Activated T-cell treated with anti-CD3 and anti-CD28 coated beads, Interleukin-2, amount 50 U/mL, for 1 hour (primary cell): ENCODE results near the gene CDC42SE1.

ENCODE experiments used
- DNase-seq: peaks from one replicate; pipeline ENCODE4 v3.0.0-alpha.2; 2020

CDC42SE1 gene

GRCh38 chr1:151051356-151052009, 7.9 kb downstream of the CDC42SE1 start:
- no peak for DNase-seq

GRCh38 chr1:151050051-151050688, 9.3 kb downstream of the CDC42SE1 start:
- DNase-seq = no peak

DNA sequence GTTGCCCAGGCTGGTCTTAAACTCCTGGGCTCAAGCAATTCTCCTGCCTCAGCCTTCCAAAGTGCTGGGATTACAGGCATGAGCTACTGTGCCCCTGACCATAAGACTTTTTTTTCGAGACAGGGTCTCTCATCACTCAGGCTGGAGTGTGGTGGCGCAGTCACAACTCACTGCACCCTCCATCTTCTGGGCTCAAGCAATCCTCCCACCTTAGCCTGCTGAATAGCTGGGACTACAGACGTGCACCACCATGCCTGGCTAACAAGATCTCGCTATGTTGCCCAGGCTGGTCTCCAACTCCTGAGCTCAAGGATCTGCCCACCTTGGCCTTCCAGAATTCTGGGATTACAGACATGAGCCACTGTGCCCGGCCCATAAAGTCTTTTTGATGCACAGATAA, 10.0 kb downstream of the CDC42SE1 start:
- DNase-seq = no peak

DNA sequence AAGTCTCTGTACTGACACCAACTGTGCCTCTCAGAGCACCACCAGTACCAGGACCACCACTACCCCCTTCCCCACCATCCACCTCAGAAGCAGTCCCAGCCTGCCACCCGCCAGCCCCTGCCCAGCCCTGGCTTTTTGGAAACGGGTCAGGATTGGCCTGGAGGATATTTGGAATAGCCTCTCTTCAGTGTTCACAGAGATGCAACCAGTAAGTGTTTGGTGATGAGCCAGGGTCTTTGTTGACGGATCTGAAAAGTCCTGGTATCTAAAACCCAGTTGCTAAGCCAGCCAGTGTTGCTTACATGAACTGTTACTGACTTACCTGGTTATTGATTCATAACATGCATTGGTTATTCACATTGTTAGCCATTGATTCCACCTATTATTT, 10.8 kb downstream of the CDC42SE1 start:
- DNase-seq = no peak

GRCh38 chr1:151047925-151048644, 11.3 kb downstream of the CDC42SE1 start:
- peak; percentile 68 for DNase-seq

- peak; percentile 67 for DNase-seq
Observed at GRCh38 chr1:151047591-151047924, 11.9 kb downstream of the CDC42SE1 start, which contains the start of gene C1orf56. Gene C1orf56 (plus strand): TSS chr1:151047751. CDS start chr1:151047848, 97 bp downstream.

- no peak for DNase-seq
Observed at GRCh38 chr1:151043163-151043562, 16.3 kb downstream of the CDC42SE1 start.

DNA sequence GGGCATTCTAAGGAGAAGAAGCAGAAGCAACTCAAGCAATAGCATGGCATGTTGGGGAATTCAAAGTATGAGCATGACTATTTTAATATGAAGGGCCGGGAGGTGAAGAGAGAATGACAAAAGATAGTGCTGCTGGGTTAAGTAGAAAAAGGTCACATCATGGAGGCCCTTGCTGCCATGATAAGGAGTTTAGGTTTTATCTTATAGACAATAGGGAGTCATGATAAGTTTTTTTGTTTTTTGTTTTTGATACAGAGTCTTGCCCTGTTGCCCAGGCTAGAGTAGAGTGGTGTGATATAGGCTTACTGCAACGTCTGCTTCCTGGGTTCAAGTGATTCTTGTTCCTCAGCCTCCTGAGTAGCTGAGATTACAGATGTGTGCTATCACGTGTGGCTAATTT, 19.9 kb downstream of the CDC42SE1 start:
- DNase-seq = no peak

DNA sequence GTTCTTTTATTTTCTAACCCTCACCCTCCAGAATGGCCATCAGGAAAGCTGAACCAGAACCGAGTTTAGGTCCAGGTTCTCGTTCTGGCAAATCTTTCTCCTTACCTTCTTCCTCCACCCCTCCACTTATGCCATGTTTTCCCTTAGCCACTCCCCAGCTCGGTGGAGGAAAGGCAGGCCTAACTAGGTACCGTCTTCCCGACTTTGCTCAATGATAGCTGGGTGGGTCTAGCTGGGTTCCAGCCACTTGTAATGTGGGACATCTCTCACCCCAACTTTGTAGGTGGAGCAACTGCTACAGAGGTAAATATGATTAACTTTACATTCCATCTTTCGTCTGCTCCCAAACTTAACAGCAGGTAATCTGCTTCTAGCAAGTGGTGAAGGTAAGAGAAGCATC, 22.4 kb downstream of the CDC42SE1 start:
- DNase-seq = no peak

DNA sequence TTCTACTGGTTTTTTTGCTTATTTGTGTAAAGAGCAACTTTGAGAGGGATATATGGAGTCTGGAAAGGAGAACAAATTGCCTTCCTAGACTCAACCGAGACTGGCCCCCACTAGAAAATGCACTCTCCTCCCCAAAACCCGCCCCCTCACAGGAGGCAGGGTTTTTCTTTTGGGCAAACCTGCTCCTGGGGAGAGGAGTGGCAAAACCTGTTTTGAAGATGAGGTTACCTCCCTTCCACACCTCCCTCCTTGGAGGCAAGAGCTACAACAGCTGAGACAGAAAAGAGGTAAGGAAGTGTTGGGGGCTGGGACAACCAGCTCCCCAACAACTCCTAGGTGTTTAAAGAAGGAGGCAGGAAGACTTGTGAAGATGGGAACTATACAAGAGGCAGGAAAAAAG, 23.1 kb downstream of the CDC42SE1 start, which contains the start of gene BNIPL:
Gene BNIPL, plus strand, starts transcription at position 231 of the 400 bp plus-strand sequence. Its CDS starts 140 bp downstream, at position 371.
- no peak for DNase-seq

DNA sequence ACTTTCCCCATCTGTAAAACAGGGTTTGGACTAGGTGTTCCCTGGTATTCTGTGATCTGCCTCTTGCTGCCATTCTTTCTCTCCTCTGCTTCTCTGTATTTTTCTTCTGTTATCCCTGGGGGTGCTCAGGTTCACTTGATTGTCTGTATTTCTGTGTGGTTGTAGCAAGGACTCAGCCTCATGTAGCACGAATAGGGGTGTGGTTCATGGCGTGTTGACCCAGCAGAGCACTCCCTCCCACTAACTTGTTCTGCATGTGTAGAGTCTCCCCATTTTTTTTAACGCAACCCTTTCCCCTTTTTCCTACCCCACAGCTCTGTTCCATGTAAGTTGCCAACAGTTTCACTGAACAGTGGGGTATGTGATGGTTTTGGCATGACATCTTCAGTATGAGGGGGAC, 24.3 kb downstream of the CDC42SE1 start:
- no peak for DNase-seq

GRCh38 chr1:151032164-151032563, 27.3 kb downstream of the CDC42SE1 start:
- no peak for DNase-seq

DNA sequence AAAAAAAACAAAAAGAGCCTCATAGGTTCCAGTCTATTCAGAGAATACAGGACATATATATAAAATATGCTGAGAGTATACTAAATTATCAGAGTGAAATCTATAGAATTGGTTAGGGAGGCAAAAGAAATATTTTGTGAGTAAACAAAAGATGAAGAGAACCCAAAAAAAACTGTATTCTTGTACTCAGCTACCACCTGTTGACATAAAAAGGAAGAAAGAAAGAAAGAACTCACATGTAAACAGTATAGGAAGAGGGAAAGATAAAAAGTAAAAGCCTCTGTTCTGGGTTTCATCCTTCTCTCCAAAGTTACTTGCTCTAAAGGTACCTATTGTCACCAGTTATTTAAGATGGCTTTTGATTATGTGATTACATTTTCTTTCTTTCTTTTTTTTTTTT, 33.0 kb downstream of the CDC42SE1 start:
- DNase-seq = no peak

- peak; percentile 86 for DNase-seq
Observed at GRCh38 chr1:151024540-151025146, 34.8 kb downstream of the CDC42SE1 start.

DNA sequence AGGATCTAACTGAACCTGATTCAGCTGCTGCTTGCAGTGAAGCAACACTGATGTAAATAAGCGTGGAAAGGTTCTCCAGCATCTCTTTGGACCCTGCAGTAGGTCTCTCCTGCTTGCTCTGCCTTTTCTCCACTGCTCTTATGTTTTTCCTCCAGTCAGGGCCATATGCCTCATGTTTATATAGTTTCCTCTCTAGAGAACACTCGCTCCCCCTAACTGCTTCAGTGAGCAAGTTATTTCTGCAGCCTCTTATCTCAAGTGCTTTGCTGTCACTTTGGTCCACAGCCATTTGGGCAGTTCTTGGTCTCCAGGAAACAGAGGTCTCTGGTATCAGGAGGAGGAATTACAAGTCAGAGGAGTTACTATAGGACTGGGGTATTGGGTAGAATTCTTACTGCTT, 45.9 kb downstream of the CDC42SE1 start:
- DNase-seq = no peak

DNA sequence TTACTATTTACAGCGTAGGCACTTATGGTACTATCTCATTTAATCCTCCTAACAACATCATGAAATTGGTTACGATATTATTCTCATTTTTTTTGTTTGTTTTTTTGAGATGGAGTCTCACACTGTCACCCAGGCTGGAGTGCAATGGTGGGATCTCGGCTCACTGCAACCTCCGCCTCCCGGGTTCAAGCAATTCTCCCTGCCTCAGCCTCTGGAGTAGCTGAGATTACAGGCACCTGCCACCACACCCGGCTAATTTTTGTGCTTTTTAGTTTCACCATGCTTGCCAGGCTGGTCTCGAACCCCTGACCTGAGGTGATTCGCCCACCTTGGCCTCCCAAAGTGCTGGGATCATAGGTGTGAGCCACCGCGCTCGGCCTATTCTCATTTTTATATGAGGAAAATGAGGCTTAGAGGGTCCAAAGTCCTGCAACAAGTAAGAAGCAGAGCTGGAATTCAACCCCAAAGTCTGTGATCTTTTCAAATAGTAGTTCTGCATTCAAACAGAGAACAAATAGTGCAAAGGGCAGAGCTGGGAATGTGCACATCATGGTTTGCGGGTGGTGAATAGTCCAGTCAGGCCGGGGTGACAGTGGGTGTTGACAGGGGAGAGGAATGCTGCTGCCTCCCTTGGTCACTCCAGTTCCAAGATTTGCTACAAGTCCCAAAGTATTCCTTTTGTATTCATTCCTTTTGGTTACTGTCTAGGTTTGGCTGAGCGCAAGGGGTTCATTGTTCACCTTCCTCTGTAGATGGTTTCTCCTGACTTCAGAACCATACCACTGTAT, 46.5 kb downstream of the CDC42SE1 start:
- no peak for DNase-seq

DNA sequence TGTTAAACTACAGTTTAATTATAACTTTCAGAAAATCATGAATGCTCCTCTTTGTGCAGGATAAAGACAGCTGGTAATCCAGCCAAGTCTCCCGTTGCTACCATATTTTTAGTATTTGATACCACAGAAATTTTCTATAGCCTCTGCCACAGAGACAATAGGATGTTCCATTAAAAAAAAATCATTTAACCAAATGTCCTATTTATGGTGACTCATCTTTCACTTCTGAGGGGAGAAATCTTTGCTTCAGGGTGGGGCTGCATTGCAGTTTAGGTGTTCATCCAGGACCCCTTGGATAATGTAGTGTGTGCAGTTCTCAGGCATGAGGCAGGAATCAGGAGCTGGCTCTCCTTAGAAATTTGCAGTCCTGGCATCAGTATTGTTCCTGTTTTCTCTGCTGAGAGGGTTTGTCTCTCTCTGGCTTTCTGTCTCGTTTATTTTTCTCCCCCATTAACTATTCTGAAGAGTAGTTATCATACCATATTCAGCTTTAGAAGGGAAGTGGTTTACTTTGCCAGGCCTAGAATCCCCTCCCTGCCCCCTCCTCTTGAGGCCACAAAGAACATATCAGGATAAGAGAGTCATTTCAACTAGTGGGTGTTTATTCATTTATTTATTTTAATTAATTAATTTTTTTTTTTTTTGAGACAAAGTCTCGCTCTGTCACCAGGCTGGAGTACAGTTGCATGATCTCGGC, 48.1 kb downstream of the CDC42SE1 start:
- no peak for DNase-seq

DNA sequence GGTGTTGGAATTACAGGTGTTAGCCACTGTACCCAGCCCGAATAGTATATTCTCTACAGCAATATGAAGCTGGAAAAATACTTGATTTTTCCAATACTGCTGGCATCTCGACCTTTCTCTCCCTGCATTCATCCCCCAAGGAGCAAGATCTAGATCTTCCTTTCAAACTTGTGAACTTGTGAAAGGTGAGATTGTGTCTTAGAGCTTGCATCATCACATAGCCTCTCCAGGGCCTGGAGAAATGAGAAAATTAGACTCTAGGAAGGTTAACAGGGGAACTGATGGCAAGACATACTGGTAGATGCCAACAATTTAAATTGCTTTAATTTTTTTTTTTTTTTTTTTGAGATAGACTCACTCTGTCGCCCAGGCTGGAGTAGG, 49.1 kb downstream of the CDC42SE1 start:
- DNase-seq = no peak

DNA sequence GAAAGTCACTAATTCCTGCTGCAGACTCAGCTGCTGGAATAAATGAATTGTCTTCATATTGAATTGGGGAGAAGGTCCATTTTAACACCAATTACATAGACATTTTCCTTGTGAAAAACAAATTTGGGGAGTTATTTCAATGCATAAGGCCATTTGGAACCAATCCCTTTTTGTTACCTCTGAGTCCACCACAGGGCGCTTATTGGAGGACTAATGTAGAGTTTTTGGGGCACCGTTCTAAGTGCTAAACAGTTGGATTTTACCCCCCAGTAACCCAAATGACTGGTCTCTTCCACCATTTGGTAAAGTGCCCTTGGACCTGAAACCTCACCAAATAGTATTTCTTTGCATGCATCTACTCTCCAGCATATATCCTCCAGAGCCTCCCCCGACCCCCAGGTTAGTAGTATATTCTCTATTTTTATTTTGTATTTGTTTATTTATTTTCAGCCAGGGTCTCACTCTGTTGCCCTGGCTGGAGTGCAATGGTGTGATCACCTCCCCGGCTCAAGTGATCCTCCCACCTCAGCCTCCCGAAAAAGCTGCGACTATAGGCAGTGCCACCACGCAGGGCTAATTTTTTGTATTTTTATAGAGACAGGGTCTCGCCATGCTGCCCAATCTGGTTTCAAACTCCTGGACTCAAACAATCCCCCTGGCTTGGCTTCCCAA, 49.6 kb downstream of the CDC42SE1 start:
- no peak for DNase-seq

DNA sequence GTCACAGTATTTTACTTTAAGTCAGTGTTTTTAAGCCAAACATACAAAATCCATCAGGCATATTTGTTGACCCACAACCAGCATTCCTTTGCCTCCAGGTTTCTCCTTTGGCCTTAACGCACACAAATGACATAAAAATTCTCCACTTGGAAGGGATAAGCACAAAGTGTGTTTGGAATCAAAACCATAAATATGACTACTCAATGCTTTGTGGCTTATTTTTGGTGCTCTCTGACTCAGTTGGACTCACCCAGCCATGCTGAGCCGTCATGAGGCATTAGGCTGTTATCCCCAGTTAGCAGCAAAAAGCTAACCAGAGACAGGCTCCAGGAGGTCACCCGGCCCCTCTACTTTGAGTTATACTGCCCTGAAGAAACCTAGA, 50.2 kb downstream of the CDC42SE1 start:
- no peak for DNase-seq
